K562 (cell line): ENCODE measurements around the gene ENSA. TPM values are rescaled to one million over a fixed set of nuclear protein-coding genes. Genes with fewer than 3 reads are reported as not detected.

Experiments
- BRF1 ChIP-seq: IDR thresholded peaks from 3 replicates; pipeline ENCODE4 v1.6.1; 2011; ENCODE audit warnings: borderline replicate concordance, mild to moderate bottlenecking; ENCODE audit not compliant: insufficient read length; ENCODE audit errors: extremely low read depth
- CBX8 ChIP-seq: fragments of 200-600 bp; sonication (generic); IDR thresholded peaks from 2 replicates; pipeline ENCODE4 v1.6.1; 2012; ENCODE audit warnings: borderline replicate concordance, mixed run types, low read depth, mild to moderate bottlenecking, moderate library complexity, mixed read lengths, low read length, control low read depth, inconsistent platforms; ENCODE audit not compliant: poor library complexity, severe bottlenecking; ENCODE audit errors: extremely low read depth
- DDX20 ChIP-seq: fragments of 450-650 bp; IDR thresholded peaks from 2 replicates; pipeline ENCODE4 v1.6.1; 2016; ENCODE audit warnings: missing genetic modification characterization, low read depth, mild to moderate bottlenecking, missing compliant biosample characterization, moderate library complexity
- EHMT2 ChIP-seq: fragments of 450-650 bp; IDR thresholded peaks from 2 replicates; pipeline ENCODE4 v1.6.1; 2018; ENCODE audit warnings: antibody characterized with exemption
- KLF6 ChIP-seq: fragments of 250-450 bp; sonication (Bioruptor Pico); IDR thresholded peaks from 2 replicates; pipeline ENCODE4 v1.4.0; 2020; ENCODE audit warnings: mild to moderate bottlenecking, moderate library complexity, borderline replicate concordance
- MCM5 ChIP-seq: fragments of 450-650 bp; IDR thresholded peaks from 2 replicates; pipeline ENCODE4 v1.6.1; 2016; ENCODE audit warnings: low read depth
- MYNN ChIP-seq, 2 experiments: sonication (generic); formaldehyde crosslinking in 1 of 2; IDR thresholded peaks; 2 replicates each; pipeline versions ENCODE4 v1.5.0 to v1.6.1; 2016 to 2020; ENCODE audit warnings: antibody characterized with exemption in 1 of 2, missing genetic modification reagents in 1 of 2
- NCOA6 ChIP-seq: fragments of 450-650 bp; IDR thresholded peaks from 2 replicates; pipeline ENCODE4 v1.6.1; 2017; ENCODE audit warnings: mild to moderate bottlenecking
- OTX1 ChIP-seq: fragments of 450-650 bp; formaldehyde crosslinking; IDR thresholded peaks from 2 replicates; pipeline ENCODE4 v1.4.0; 2022; ENCODE audit warnings: mild to moderate bottlenecking
- PHB2 ChIP-seq: fragments of 450-650 bp; IDR thresholded peaks from 2 replicates; pipeline ENCODE4 v1.6.1; 2017; ENCODE audit warnings: low read depth
- PML ChIP-seq: IDR thresholded peaks from 2 replicates; pipeline ENCODE4 v1.6.1; 2012; ENCODE audit warnings: low read length, inconsistent platforms
- RHOXF2B ChIP-seq: fragments of 250-450 bp; sonication (Bioruptor Pico); conservative IDR thresholded peaks from 2 replicates; pipeline ENCODE4 v1.5.1; 2021
- SMAD3 ChIP-seq: fragments of 450-650 bp; formaldehyde crosslinking; conservative IDR thresholded peaks from 2 replicates; pipeline ENCODE4 v1.4.0; 2020; ENCODE audit warnings: mild to moderate bottlenecking
- THRAP3 ChIP-seq: fragments of 450-650 bp; IDR thresholded peaks from 2 replicates; pipeline ENCODE4 v1.6.1; 2016; ENCODE audit warnings: mild to moderate bottlenecking, inconsistent platforms, borderline replicate concordance
- ZBTB1 ChIP-seq: sonication (generic); formaldehyde crosslinking; IDR thresholded peaks from 2 replicates; pipeline ENCODE4 v1.8.1; 2023; ENCODE audit warnings: missing genetic modification reagents, low read depth, mild to moderate bottlenecking, borderline replicate concordance
- ZKSCAN8 ChIP-seq: fragments of 200-800 bp; sonication (Bioruptor generic); IDR thresholded peaks from 2 replicates; pipeline ENCODE4 v1.6.1; 2016; ENCODE audit warnings: missing genetic modification characterization, missing compliant biosample characterization
- ZNF175 ChIP-seq: fragments of 200-800 bp; sonication (Bioruptor generic); IDR thresholded peaks from 2 replicates; pipeline ENCODE4 v1.6.1; 2016; ENCODE audit warnings: low read depth, mild to moderate bottlenecking, missing genetic modification characterization, missing compliant biosample characterization
- ZNF507 ChIP-seq: conservative IDR thresholded peaks from 2 replicates; pipeline ENCODE4 v1.6.1; 2017; ENCODE audit warnings: missing genetic modification characterization, missing compliant biosample characterization
- ZNF583 ChIP-seq: fragments of 250-450 bp; sonication (Bioruptor Pico); IDR thresholded peaks from 2 replicates; pipeline ENCODE4 v1.4.0; 2020
- ZNF668 ChIP-seq: fragments of 250-450 bp; sonication (Bioruptor Pico); IDR thresholded peaks from 2 replicates; pipeline ENCODE4 v1.8.0; 2022; ENCODE audit warnings: mild to moderate bottlenecking, inconsistent platforms
- polyA plus RNA-seq, 8 experiments: library from polyadenylated mRNA; depleted of rRNA in 4 of 8; stranded (reverse) in 5 of 8; unstranded in 3 of 8; fragments of >200 nt; fragmentation: Nextera tagmentation in 2 of 8; fragmentation: Illumina TruSeq in 1 of 8; extraction: Ambion mirVana in 2 of 8; extraction: Trizol in 1 of 8; gene quantifications; 2 replicates each; pipeline versions ENCODE4 v1.2.1 to v1.2.3, GENCODE V29; 2011 to 2014; ENCODE audit warnings: inconsistent platforms in 1 of 8, missing spikeins in 1 of 8
- total RNA-seq, 7 experiments: library from RNA; depleted of rRNA in 6 of 7; stranded (reverse); fragments of >200 nt in 6 of 7; fragmentation: Illumina TruSeq in 2 of 7; extraction: Trizol in 2 of 7; gene quantifications; 2 replicates each; pipeline versions ENCODE4 v1.2.1 to v1.2.3, GENCODE V29; 2011 to 2021; ENCODE audit warnings: low replicate concordance in 1 of 7
- TF ChIP-seq, protein P1 (sequence below): fragments of 250-450 bp; sonication (Bioruptor Pico); IDR thresholded peaks from 2 replicates; pipeline ENCODE4 v1.8.0; 2021; ENCODE audit warnings: mild to moderate bottlenecking, moderate library complexity
- TF ChIP-seq, protein P2 (sequence below): fragments of 250-450 bp; sonication (Bioruptor Pico); IDR thresholded peaks from 2 replicates; pipeline ENCODE4 v1.5.0; 2021; ENCODE audit warnings: mild to moderate bottlenecking, borderline replicate concordance
- TF ChIP-seq, protein P3 (sequence below): sonication (generic); formaldehyde crosslinking; IDR thresholded peaks from 2 replicates; pipeline ENCODE4 v1.8.0; 2022; ENCODE audit warnings: missing genetic modification reagents, mild to moderate bottlenecking, borderline replicate concordance

Gene ENSA
- total and polyA plus RNA-seq, 9 of the 15 experiments (the other 6 are each of a cell fraction or from before 2014, with no cell fraction given) = 68.1 to 605 (median 188) TPM

DNA sequence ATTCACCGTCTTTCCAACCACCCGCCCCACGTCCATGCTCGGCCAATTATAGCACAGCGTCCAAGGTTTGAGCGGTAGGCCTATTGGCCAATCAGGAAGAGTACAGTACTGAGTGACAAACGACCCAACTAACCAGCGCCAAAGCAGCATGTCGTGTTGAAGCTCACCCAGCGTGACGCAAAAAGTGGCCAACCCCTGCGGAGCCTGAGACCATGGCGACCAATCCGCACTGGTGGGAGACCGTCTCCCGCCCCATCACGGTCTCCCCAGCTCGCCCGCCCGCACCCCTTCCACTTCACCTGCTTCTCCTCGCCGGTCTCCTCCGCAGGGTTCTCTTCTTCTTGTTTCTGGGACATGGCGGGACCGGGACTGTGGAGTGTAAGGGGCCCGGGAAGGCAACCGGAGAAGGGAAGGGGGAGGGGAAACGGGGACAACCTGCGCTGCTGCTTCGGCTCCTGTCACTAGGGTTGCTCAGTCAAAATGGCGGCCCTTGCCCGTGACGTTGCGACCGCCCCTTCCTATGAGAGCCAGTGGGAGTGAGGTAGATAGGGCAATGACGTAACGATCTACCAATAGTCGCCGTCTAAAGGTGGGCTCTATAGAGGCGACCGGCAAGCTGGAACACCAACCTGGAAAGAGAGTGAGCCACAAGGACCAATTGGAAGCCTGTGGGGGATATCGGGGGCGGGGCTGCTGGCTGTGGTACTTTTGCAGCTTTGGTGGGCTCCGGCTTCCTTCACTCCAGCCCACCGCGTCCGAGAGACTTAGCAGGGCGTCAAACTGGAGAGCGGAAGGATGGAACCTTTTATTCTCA is at the start of gene ENSA (continued):
- TF ChIP-seq CBX8 (no peak), NCOA6 (no peak), SMAD3 (CRISPR knock-in tag) (0 out of 2 replicates have a peak, but pooled peaks have one; percentile 30), ZKSCAN8 (CRISPR knock-in tag) (no peak), THRAP3 (no peak), PHB2 (no peak), RHOXF2B (no peak), KLF6 (CRISPR knock-in tag) (no peak), ZNF583 (CRISPR knock-in tag) (no peak), EHMT2 (no peak), ZNF175 (CRISPR knock-in tag) (no peak), ZNF507 (no peak), DDX20 (tag) (no peak), ZNF668 (CRISPR knock-in tag) (no peak), ZBTB1 (CRISPR knock-in tag) (no peak), OTX1 (CRISPR knock-in tag) (peak; percentile 50; the same call in 1 of the 2 replicates), BRF1 (no peak), MYNN (IDR thresholded peaks at IDR 0.05) (no peak), MYNN (CRISPR knock-in tag; IDR thresholded peaks at IDR 0.05) (no peak), PML (peak; percentile 68), MCM5 (no peak)
- TF ChIP-seq, protein P1, sequence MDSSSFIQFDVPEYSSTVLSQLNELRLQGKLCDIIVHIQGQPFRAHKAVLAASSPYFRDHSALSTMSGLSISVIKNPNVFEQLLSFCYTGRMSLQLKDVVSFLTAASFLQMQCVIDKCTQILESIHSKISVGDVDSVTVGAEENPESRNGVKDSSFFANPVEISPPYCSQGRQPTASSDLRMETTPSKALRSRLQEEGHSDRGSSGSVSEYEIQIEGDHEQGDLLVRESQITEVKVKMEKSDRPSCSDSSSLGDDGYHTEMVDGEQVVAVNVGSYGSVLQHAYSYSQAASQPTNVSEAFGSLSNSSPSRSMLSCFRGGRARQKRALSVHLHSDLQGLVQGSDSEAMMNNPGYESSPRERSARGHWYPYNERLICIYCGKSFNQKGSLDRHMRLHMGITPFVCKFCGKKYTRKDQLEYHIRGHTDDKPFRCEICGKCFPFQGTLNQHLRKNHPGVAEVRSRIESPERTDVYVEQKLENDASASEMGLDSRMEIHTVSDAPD (CRISPR knock-in tag) = no peak
- TF ChIP-seq, protein P2, sequence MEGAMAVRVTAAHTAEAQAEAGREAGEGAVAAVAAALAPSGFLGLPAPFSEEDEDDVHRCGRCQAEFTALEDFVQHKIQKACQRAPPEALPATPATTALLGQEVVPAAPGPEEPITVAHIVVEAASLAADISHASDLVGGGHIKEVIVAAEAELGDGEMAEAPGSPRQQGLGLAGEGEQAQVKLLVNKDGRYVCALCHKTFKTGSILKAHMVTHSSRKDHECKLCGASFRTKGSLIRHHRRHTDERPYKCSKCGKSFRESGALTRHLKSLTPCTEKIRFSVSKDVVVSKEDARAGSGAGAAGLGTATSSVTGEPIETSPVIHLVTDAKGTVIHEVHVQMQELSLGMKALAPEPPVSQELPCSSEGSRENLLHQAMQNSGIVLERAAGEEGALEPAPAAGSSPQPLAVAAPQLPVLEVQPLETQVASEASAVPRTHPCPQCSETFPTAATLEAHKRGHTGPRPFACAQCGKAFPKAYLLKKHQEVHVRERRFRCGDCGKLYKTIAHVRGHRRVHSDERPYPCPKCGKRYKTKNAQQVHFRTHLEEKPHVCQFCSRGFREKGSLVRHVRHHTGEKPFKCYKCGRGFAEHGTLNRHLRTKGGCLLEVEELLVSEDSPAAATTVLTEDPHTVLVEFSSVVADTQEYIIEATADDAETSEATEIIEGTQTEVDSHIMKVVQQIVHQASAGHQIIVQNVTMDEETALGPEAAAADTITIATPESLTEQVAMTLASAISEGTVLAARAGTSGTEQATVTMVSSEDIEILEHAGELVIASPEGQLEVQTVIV (CRISPR knock-in tag) = no peak
- TF ChIP-seq, protein P3, sequence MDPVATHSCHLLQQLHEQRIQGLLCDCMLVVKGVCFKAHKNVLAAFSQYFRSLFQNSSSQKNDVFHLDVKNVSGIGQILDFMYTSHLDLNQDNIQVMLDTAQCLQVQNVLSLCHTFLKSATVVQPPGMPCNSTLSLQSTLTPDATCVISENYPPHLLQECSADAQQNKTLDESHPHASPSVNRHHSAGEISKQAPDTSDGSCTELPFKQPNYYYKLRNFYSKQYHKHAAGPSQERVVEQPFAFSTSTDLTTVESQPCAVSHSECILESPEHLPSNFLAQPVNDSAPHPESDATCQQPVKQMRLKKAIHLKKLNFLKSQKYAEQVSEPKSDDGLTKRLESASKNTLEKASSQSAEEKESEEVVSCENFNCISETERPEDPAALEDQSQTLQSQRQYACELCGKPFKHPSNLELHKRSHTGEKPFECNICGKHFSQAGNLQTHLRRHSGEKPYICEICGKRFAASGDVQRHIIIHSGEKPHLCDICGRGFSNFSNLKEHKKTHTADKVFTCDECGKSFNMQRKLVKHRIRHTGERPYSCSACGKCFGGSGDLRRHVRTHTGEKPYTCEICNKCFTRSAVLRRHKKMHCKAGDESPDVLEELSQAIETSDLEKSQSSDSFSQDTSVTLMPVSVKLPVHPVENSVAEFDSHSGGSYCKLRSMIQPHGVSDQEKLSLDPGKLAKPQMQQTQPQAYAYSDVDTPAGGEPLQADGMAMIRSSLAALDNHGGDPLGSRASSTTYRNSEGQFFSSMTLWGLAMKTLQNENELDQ (CRISPR knock-in tag) = no peak
